ENCODE data around the gene ZFPM1.

DNA sequence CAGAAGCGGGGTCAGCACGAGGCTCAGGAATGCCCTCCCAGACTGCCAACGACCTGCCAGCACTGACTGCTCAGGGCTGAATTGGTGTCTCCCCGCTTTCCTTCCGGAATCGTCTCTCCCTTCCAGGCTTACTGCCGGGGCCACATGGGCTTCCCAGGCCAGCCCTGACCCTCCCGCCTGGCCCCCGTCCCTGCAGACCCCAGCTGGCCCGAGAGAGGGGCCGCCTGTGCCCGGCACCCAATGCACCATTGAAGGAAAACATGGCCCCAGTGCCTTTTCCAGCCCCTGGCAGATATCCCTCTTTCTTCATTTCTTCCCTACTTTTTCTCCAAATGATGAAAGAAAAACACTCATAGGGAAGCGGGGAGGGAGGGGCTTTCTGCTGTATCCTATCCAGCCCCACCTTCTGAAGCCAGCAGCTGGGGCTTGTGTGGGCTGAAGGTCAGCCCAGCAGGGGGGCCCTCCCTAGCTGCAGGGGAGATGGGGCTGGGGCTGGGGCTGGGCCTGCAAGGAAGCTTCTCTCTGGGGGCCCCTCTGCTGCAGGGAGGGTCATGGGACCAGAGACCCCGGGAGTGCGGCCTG is 44.4 kb upstream of the ZFPM1 start:
- TF ChIP-seq, protein P1, sequence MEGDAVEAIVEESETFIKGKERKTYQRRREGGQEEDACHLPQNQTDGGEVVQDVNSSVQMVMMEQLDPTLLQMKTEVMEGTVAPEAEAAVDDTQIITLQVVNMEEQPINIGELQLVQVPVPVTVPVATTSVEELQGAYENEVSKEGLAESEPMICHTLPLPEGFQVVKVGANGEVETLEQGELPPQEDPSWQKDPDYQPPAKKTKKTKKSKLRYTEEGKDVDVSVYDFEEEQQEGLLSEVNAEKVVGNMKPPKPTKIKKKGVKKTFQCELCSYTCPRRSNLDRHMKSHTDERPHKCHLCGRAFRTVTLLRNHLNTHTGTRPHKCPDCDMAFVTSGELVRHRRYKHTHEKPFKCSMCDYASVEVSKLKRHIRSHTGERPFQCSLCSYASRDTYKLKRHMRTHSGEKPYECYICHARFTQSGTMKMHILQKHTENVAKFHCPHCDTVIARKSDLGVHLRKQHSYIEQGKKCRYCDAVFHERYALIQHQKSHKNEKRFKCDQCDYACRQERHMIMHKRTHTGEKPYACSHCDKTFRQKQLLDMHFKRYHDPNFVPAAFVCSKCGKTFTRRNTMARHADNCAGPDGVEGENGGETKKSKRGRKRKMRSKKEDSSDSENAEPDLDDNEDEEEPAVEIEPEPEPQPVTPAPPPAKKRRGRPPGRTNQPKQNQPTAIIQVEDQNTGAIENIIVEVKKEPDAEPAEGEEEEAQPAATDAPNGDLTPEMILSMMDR (IDR thresholded peaks at IDR 0.05) = no peak
- TF ChIP-seq ZFX (IDR thresholded peaks at IDR 0.05; ENCODE audit: borderline replicate concordance) = no peak

Data from 22Rv1 (cell line).